ENCODE results near the gene ALPK3. TPM values are rescaled to one million over a fixed set of nuclear protein-coding genes. Genes with fewer than 3 reads are reported as not detected.

ALPK3 gene
- total RNA-seq, 1 donor from 2014 or later = 0.30 TPM

DNA sequence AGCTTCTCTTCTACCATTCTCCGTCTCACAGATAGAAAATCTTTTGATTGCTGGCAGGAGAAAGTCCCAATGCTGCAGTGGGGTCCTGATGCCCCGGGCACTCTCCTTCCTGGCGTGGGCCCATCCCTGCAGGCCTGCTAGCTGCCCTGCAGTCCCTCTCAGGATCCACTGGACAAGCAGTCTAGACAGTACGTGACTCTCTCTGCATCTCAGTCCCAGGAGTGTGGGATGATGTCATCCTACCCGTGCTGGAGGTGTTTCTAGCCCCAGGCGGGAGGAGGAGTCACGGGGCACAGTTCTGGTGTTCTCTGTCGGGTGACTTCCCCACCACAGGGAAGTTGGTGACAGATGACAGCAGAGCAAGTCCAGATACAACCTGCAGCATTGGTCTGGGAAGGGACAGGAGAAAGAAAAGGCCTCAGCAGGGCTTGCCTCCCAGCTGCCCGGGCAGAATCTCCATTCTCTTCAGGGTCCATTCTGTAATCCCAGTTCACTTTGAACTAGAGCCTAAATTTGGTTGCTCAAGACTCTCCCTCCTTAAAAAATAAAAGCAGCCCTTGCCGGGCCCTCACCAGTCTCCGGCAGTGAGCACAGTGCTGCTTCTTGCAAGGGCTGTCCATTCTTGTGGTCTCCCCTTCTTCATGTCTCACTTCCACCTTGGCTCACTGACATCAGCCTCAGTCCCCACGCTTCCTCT is 97.9 kb downstream of the ALPK3 start:
- intact Hi-C loops (cut with micrococcal nuclease) = no loop called here

DNA sequence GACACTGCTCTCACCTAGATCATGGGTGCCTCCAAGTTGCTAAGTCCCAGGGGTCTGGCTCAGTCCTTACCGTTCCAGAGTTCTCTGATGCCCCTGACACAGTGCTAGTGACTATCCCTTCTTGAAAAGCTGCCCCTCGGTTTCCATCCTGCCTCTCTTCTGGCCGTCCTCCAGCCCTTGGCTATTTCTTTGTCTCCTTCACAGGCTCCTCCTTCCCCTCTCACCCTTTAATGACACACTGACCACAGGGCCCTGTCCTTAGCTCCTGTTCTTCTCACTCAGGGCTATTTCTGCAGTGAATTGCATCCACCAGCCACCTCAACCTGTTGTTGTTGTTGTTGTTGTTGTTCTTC is 98.4 kb downstream of the ALPK3 start:
- intact Hi-C loops (cut with micrococcal nuclease) = no loop called here

DNA sequence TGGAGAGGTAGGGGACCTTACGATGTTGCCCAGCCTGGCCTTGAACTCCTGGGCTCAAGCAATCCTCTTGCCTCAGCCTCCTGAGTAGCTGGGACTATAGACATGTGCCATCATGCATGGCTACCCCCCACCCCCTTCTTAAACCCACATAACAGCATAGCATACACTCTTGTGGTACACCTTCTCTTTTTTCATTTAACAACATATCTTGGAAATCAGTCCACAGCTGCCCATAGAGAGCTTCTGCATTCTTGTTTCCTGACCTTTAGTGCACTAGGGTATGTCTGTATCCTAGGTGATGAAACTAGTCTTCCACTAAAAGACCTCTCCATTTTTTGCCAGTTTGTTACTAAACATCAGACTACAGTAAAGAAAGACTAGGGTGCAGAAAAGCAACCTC is 100.3 kb downstream of the ALPK3 start:
- intact Hi-C loops (cut with micrococcal nuclease) = no loop called here

GRCh38 chr15:84919106-84919667 is 102.0 kb downstream of the ALPK3 start:
- intact Hi-C loops (cut with micrococcal nuclease) = no loop called here

DNA sequence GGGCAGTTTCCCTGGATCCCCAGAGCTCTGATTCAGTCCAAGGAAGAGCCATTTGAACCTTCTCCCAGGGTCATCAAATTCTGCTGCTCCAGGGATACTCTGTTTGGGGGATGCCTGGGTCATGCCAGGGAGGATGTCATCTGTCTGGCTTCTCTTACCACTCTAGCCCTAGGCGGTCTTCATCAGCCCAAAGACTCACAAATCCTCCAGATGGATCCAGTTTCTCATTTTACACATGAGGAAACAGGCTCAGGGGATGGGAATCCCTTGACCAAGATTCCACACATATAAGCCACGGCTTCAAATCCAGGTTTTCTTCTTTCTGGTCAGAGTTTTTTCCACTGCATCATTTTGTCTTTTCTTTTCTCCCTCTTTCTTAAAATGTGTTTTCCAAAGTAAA is 104.0 kb downstream of the ALPK3 start:
- intact Hi-C loops (cut with micrococcal nuclease) = no loop called here

DNA sequence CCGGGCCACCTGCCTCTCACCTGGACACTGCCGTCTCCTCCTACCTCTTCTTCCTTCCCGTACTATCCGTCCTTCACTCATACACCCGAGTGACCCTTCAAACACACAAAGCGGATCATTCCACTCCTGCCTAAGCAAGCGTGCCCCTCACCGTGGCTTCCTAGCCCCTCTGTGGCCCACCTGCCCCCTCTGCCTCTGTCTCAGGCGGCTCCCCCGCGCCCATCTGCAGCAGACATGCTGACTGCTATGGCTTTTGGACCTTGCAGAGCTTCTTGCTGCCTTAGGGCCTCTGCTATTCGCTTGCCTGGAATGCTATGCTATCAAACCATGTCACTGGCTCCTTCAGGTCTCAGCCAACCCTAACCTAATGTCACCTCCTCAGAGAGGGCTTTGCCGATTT is 105.4 kb downstream of the ALPK3 start:
- intact Hi-C loops (cut with micrococcal nuclease) = no loop called here

Other genes starting within 250 kb of the ALPK3 start
- 4.9 and 7.0 TPM in 2 replicates for gene ZSCAN2, start 216.3 kb upstream of the ALPK3 start, total RNA-seq
- gene WDR73, start 163.1 kb upstream of the ALPK3 start, total RNA-seq = 24.8 and 26.0 TPM in 2 replicates
- gene NMB, start 159.2 kb upstream of the ALPK3 start, total RNA-seq = 2.3 and 4.3 TPM in 2 replicates
- 115 and 116 TPM in 2 replicates for gene SEC11A, start 101.2 kb upstream of the ALPK3 start, total RNA-seq
- 43.5 and 44.0 TPM in 2 replicates for gene ZNF592, start 68.8 kb upstream of the ALPK3 start, total RNA-seq
- gene SLC28A1, start 67.3 kb downstream of the ALPK3 start, total RNA-seq = not detected in 2 replicates
- 10.9 and 12.5 TPM in 2 replicates for gene PDE8A, start 164.5 kb downstream of the ALPK3 start, total RNA-seq

Measured in T-helper 2 cell treated with Interferon-gamma antibody and Interleukin-4, amounts not matched to agents 100 ng/mL and 5 ng/mL, for 36 hours (primary cell).